ENCODE results near the gene OVOL1. TPM values are rescaled to one million over a fixed set of nuclear protein-coding genes. Genes with fewer than 3 reads are reported as not detected.

OVOL1 gene
- total RNA-seq, 5 donors from 2014 or later (not counting 1 experiment from before 2014, with no cell fraction given), result 0.12 to 0.13 TPM; not detected in 3

DNA sequence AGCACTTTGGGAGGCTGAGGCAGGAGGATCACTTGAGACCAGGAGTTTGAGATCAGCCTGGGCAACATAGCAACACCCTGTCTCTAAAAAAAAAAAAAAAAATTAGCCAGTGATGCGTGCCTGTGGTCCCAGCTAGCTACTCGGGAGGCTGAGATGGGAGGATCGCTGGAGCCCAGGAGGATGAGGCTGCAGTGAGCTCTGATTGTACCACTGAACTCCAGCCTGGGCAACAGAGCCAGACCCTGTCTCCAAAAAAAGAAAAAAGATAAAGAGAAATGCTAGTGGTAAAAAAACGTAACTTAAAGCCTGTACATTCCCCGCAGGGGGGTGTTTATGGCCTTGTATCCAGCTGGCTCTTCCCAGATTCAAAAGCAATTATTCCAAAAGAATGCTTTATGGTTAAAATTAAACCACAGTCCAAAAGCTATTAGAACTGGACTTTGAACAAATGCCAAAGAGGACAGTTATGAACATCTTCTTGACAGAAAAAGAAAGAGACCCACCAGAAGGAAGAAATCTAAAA is 30.5 kb downstream of the OVOL1 start:
- WGBS (ENCODE audit: insufficient coverage), result 80% methylated on average over 1 of the region's 5 CpGs
- H3K27ac ChIP-seq (ENCODE audit: low read length), result peak overlapping the region; percentile 51
- H3K36me3 Mint-ChIP-seq, result no peaks in the 10 kb centered on the region

GRCh38 chr11:65817835-65818680 is 31.2 kb downstream of the OVOL1 start:
- Histone ChIP-seq H3K36me3 (ENCODE audit: control insufficient read depth in 2 of 2, extremely low read depth in 1 of 2, insufficient read depth in 1 of 2, low read length in 1 of 2) (no peaks in the 10 kb centered on the region), H3K27me3 (replicated peaks in 1 of 2; ENCODE audit: control insufficient read depth in 2 of 2, extremely low read depth in 1 of 2, insufficient read depth in 2 of 2, low read length in 1 of 2) (peaks cover 0 to 8% of the 10 kb centered on the region in 2 experiments), H3K4me1 (ENCODE audit: control insufficient read depth in 1 of 2, extremely low read depth in 1 of 2, insufficient read depth in 2 of 2, low read length in 2 of 2) (peaks cover 2 to 15% of the 10 kb centered on the region in 2 experiments), H3K9me3 (no peaks in the 10 kb centered on the region), H3K27ac (ENCODE audit: low read length) (peak overlapping the region; percentile 51), H3K4me3 (ENCODE audit: control insufficient read depth in 1 of 2, extremely low read depth in 1 of 2, low read length in 1 of 2) (peak overlapping the region; percentile 46 to 71)
- 4% methylated on average over 70 of the region's 74 CpGs for WGBS (ENCODE audit: insufficient coverage)
- peak; percentile 68 to 97 (median 89) for DNase-seq
- Mint-ChIP-seq H3K36me3 (no peaks in the 10 kb centered on the region), H3K27ac (peak overlapping the region; percentile 66 to 72), H3K27me3 (no peaks in the 10 kb centered on the region), H3K4me1 (peaks cover 12 to 17% (median 16%) of the 10 kb centered on the region in 3 donors), H3K4me3 (peak overlapping the region; percentile 72 to 82 (median 81)), H3K9me3 (no peaks in the 10 kb centered on the region)
- ChIA-PET POLR2A (no interaction called here), CTCF (interaction anchor here (0.6 to 3.0 kb wide), 23 partner anchors 9 to 707 kb away, joined by 3 to 20 read pairs (median 5); partner anchors contain the start of genes AP5B1 (in 1 of the 2), FIBP (in 1 of the 2), KAT5 (in 1 of the 2) and RNASEH2C (in 1 of the 2))
- peak; percentile 93 to 99 (median 96) for ATAC-seq (replicated peaks in 1 of 4)

More for the DNA sequence above, 30.5 kb downstream of the OVOL1 start:
- ATAC-seq (replicated peaks in 1 of 4) (no peak), DNase-seq (no peak)
- Histone ChIP-seq H3K4me1 (ENCODE audit: control insufficient read depth in 1 of 2, extremely low read depth in 1 of 2, insufficient read depth in 2 of 2, low read length in 2 of 2) (peaks cover 2 to 15% of the 10 kb centered on the region in 2 experiments), H3K36me3 (ENCODE audit: control insufficient read depth in 2 of 2, extremely low read depth in 1 of 2, insufficient read depth in 1 of 2, low read length in 1 of 2) (no peaks in the 10 kb centered on the region), H3K27me3 (replicated peaks in 1 of 2; ENCODE audit: control insufficient read depth in 2 of 2, extremely low read depth in 1 of 2, insufficient read depth in 2 of 2, low read length in 1 of 2) (peaks cover 0 to 4% of the 10 kb centered on the region in 2 experiments), H3K4me3 (ENCODE audit: control insufficient read depth in 1 of 2, extremely low read depth in 1 of 2, low read length in 1 of 2) (peak overlapping the region; percentile 46 to 71), H3K9me3 (no peaks in the 10 kb centered on the region)
- Mint-ChIP-seq H3K4me1 (peaks cover 12 to 17% (median 16%) of the 10 kb centered on the region in 3 donors), H3K27ac (peak overlapping the region; percentile 35 to 66), H3K4me3 (peak overlapping the region; percentile 72 to 82 (median 81)), H3K27me3 (no peaks in the 10 kb centered on the region), H3K9me3 (no peaks in the 10 kb centered on the region)
- ChIA-PET CTCF (interaction anchor here (0.5 to 3.0 kb wide), 22 partner anchors 9 to 707 kb away, joined by 3 to 20 read pairs (median 5); partner anchors contain the start of genes AP5B1 (in 1 of the 2), FIBP (in 1 of the 2) and KAT5 (in 1 of the 2)), POLR2A (no interaction called here)

DNA sequence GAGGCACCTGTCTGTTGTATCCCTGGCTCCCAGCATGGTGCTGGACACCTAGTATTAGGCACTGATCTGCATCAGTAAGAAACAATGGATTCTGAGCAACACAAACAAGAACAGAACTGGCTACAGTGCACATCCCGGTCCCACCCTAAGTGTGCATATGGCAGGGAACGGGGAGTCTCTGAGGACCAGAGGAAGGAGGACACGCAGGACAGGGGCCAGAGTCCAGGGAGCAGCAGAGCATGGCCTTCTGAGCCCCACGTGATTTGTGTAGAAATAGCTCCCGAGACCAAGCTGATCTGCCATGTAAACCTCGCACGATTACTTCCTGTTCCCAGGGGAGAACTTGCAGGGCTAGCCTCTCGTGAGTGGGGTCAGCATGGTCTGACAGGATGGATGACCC is 34.2 kb downstream of the OVOL1 start:
- Histone ChIP-seq H3K9me3 (no peaks in the 10 kb centered on the region), H3K36me3 (ENCODE audit: control insufficient read depth in 2 of 2, extremely low read depth in 1 of 2, insufficient read depth in 1 of 2, low read length in 1 of 2) (no peaks in the 10 kb centered on the region), H3K4me1 (ENCODE audit: control insufficient read depth in 1 of 2, extremely low read depth in 1 of 2, insufficient read depth in 2 of 2, low read length in 2 of 2) (peaks cover 2 to 15% of the 10 kb centered on the region in 2 experiments), H3K27ac (ENCODE audit: low read length) (no peak overlapping the region), H3K4me3 (ENCODE audit: control insufficient read depth in 1 of 2, extremely low read depth in 1 of 2, low read length in 1 of 2) (no peak overlapping the region), H3K27me3 (replicated peaks in 1 of 2; ENCODE audit: control insufficient read depth in 2 of 2, extremely low read depth in 1 of 2, insufficient read depth in 2 of 2, low read length in 1 of 2) (peaks cover 0 to 9% of the 10 kb centered on the region in 2 experiments)
- H3K9me3 Mint-ChIP-seq, result no peaks in the 10 kb centered on the region
- H3K36me3 Mint-ChIP-seq, result no peaks in the 10 kb centered on the region
- H3K27ac Mint-ChIP-seq, result no peak overlapping the region
- no peak overlapping the region for H3K4me3 Mint-ChIP-seq
- H3K27me3 Mint-ChIP-seq, result no peaks in the 10 kb centered on the region
- ATAC-seq (replicated peaks in 1 of 4), result no peak
- 82% methylated on average over 8 of the region's 8 CpGs for WGBS (ENCODE audit: insufficient coverage)
- no peak for DNase-seq
- ChIA-PET POLR2A (no interaction called here), CTCF (no interaction called here)
- H3K4me1 Mint-ChIP-seq, result peaks cover 12 to 17% (median 16%) of the 10 kb centered on the region in 3 donors

DNA sequence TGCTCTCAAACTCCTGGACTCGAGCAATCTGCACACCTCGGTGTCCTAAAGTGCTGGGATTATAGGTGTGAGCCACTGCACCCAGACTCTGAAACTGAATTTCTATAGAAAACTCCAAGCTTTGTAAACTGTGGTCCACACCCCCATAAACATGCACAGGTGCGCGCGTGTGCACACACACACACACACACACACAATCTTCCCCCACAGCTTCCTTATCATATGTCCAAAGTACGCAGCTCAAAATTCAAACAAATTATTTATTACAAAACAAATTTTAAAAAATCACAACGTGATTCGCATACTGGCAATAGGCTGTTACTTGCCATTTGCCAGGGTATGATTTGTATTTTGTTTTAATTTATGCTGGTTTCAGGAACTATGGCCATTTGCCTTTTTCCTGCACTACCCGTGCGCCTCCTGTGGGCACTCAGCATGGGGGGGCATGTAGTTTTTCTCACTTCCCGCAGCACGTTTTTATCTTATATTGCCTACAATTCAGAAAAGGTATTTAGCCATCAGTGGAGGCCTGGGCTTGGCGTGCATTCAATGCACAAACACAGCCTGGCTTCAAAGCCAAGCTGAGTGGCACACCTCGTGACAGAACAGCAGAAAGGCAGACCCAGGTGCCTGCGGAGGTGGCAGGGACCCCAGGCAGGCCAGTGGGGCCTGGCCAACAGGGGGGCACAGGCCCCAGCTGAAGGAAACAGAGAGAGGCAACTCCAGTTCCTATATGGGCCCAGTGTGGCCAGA is 36.1 kb downstream of the OVOL1 start:
- POLR2A ChIA-PET, result interaction anchor here in 1 of 2 donors (0.7 kb wide), 1 partner anchor 564 kb away, joined by 4 read pairs; no protein-coding TSS in a partner anchor
- no peaks in the 10 kb centered on the region for H3K36me3 Mint-ChIP-seq
- CTCF ChIA-PET, result interaction anchor here (0.5 to 1.0 kb wide), 3 partner anchors 63 to 297 kb away, joined by 3 to 4 read pairs (median 3); no protein-coding TSS in a partner anchor

GRCh38 chr11:65826984-65827735 is 40.3 kb downstream of the OVOL1 start:
- H3K27me3 Mint-ChIP-seq, result no peaks in the 10 kb centered on the region
- no peak overlapping the region for H3K4me3 Mint-ChIP-seq
- DNase-seq (no peak), ATAC-seq (replicated peaks in 1 of 4) (no peak)
- H3K36me3 Mint-ChIP-seq, result no peaks in the 10 kb centered on the region
- no peaks in the 10 kb centered on the region for H3K9me3 ChIP-seq
- H3K4me1 Mint-ChIP-seq, result peaks cover 2 to 8% (median 3%) of the 10 kb centered on the region in 3 donors
- WGBS (ENCODE audit: insufficient coverage), result 92% methylated on average over 2 of the region's 8 CpGs
- no peak overlapping the region for H3K27ac Mint-ChIP-seq
- H3K4me1 ChIP-seq (ENCODE audit: control insufficient read depth in 1 of 2, extremely low read depth in 1 of 2, insufficient read depth in 2 of 2, low read length in 2 of 2), result no peaks in the 10 kb centered on the region
- ChIA-PET POLR2A (interaction anchor here (0.5 to 0.7 kb wide), 2 partner anchors 44 to 454 kb away, joined by 3 read pairs; no protein-coding TSS in a partner anchor), CTCF (interaction anchor here (0.6 to 1.1 kb wide), 4 partner anchors 10 to 61 kb away, joined by 3 read pairs; partner anchors contain the start of gene FIBP (in 1 of the 2))
- peaks cover 0 to 5% of the 10 kb centered on the region in 2 experiments for H3K27me3 ChIP-seq (replicated peaks in 1 of 2; ENCODE audit: control insufficient read depth in 2 of 2, extremely low read depth in 1 of 2, insufficient read depth in 2 of 2, low read length in 1 of 2)
- H3K9me3 Mint-ChIP-seq, result no peaks in the 10 kb centered on the region
- no peak overlapping the region for H3K4me3 ChIP-seq (ENCODE audit: control insufficient read depth in 1 of 2, extremely low read depth in 1 of 2, low read length in 1 of 2)
- H3K27ac ChIP-seq (ENCODE audit: low read length), result no peak overlapping the region
- no peaks in the 10 kb centered on the region for H3K36me3 ChIP-seq (ENCODE audit: control insufficient read depth in 2 of 2, extremely low read depth in 1 of 2, insufficient read depth in 1 of 2, low read length in 1 of 2)

More for the DNA sequence above, 36.1 kb downstream of the OVOL1 start:
- Mint-ChIP-seq H3K27ac (no peak overlapping the region), H3K4me3 (no peak overlapping the region), H3K27me3 (no peaks in the 10 kb centered on the region), H3K4me1 (peaks cover 0 to 3% (median 3%) of the 10 kb centered on the region in 3 donors), H3K9me3 (no peaks in the 10 kb centered on the region)
- DNase-seq (no peak), ATAC-seq (replicated peaks in 1 of 4) (no peak)
- Histone ChIP-seq H3K4me3 (ENCODE audit: control insufficient read depth in 1 of 2, extremely low read depth in 1 of 2, low read length in 1 of 2) (no peak overlapping the region), H3K27me3 (replicated peaks in 1 of 2; ENCODE audit: control insufficient read depth in 2 of 2, extremely low read depth in 1 of 2, insufficient read depth in 2 of 2, low read length in 1 of 2) (peaks cover 0 to 9% of the 10 kb centered on the region in 2 experiments), H3K36me3 (ENCODE audit: control insufficient read depth in 2 of 2, extremely low read depth in 1 of 2, insufficient read depth in 1 of 2, low read length in 1 of 2) (no peaks in the 10 kb centered on the region), H3K4me1 (ENCODE audit: control insufficient read depth in 1 of 2, extremely low read depth in 1 of 2, insufficient read depth in 2 of 2, low read length in 2 of 2) (peaks cover 0 to 4% of the 10 kb centered on the region in 2 experiments), H3K9me3 (no peaks in the 10 kb centered on the region), H3K27ac (ENCODE audit: low read length) (no peak overlapping the region)
- WGBS (ENCODE audit: insufficient coverage), result 69% methylated on average over 8 of the region's 15 CpGs

Measured in T-cell (primary cell).